ENCODE results near the gene MFRP. TPM values are rescaled to one million over a fixed set of nuclear protein-coding genes. Genes with fewer than 3 reads are reported as not detected.

MFRP gene
- total RNA-seq, 4 donors from 2014 or later = not detected

- Histone ChIP-seq H3K27ac (peak overlapping the region; percentile 79 to 95 (median 80)), H3K36me3 (no peaks in the 10 kb centered on the region), H3K4me3 (replicated peaks in 1 of 3) (peak overlapping the region in 2 of 3 donors; percentile 31 to 48), H3K27me3 (no peaks in the 10 kb centered on the region), H3K9me3 (no peaks in the 10 kb centered on the region), H3K4me1 (peaks cover 19 to 52% of the 10 kb centered on the region in 2 donors)
- intact Hi-C loops (cut with DNase I) = no loop called here
- peak; percentile 53 to 60 for DNase-seq
- WGBS, 2 donors = 3 to 8% methylated on average over 6 to 23 of the region's 86 CpGs
- TF ChIP-seq POLR2A (IDR thresholded peaks at IDR 0.05) = no peak
- TF ChIP-seq, protein P1, sequence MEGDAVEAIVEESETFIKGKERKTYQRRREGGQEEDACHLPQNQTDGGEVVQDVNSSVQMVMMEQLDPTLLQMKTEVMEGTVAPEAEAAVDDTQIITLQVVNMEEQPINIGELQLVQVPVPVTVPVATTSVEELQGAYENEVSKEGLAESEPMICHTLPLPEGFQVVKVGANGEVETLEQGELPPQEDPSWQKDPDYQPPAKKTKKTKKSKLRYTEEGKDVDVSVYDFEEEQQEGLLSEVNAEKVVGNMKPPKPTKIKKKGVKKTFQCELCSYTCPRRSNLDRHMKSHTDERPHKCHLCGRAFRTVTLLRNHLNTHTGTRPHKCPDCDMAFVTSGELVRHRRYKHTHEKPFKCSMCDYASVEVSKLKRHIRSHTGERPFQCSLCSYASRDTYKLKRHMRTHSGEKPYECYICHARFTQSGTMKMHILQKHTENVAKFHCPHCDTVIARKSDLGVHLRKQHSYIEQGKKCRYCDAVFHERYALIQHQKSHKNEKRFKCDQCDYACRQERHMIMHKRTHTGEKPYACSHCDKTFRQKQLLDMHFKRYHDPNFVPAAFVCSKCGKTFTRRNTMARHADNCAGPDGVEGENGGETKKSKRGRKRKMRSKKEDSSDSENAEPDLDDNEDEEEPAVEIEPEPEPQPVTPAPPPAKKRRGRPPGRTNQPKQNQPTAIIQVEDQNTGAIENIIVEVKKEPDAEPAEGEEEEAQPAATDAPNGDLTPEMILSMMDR (IDR thresholded peaks at IDR 0.05) = peak; percentile 27 to 82 (median 70)
Measured at GRCh38 chr11:119339589-119340334, 6.7 kb downstream of the MFRP start.

DNA sequence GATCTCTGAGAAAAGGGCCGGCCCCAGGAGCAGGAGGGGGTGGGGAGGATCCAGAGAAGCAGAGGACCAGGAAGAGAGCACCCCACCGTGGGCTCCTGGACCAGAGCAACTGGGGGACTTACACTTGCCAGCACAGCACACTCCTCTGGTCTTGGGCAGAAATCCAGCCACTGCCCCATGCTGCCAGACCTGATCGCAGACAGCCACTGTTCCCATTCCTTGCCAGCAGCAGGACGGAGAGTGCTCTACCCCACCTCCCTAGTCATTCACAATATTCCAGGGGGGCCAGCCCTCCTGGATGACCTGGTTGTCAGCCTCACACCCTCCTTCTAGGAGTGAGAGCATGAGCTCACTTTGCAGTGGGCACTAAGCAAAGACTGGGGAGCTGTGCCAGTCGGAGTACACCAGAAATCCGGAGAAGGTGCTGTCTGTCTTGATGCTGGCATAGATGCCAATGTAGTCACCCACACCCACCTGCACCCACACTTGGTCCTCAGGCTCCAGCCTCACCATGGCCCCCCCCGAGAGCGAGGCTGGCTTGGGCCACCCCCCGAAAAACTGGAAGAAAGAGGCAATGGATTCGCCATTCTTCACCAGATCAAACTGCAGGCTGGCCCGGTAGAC lies 7.4 kb downstream of the MFRP start:
- no peaks in the 10 kb centered on the region for H3K9me3 ChIP-seq
- no peaks in the 10 kb centered on the region for H3K27me3 ChIP-seq
- no peak for TF ChIP-seq POLR2A (IDR thresholded peaks at IDR 0.05)
- TF ChIP-seq, protein P1 (IDR thresholded peaks at IDR 0.05) = no peak
- no peak for DNase-seq
- 37 to 60% methylated on average over 5 to 11 of the region's 11 CpGs for WGBS, 2 donors
- intact Hi-C loops (cut with DNase I) = no loop called here
- H3K36me3 ChIP-seq = no peaks in the 10 kb centered on the region
- H3K4me1 ChIP-seq = peaks cover 19 to 52% of the 10 kb centered on the region in 2 donors
- H3K4me3 ChIP-seq (replicated peaks in 1 of 3) = peak overlapping the region in 1 of 3 donors; percentile 48
- peak overlapping the region in 2 of 3 donors; percentile 79 to 95 for H3K27ac ChIP-seq

GRCh38 chr11:119338318-119338890 lies 8.1 kb downstream of the MFRP start:
- no peaks in the 10 kb centered on the region for H3K9me3 ChIP-seq
- H3K27me3 ChIP-seq = no peaks in the 10 kb centered on the region
- H3K4me3 ChIP-seq (replicated peaks in 1 of 3) = peak overlapping the region in 1 of 3 donors; percentile 48
- intact Hi-C loops (cut with DNase I) = no loop called here
- H3K4me1 ChIP-seq = peaks cover 19 to 52% of the 10 kb centered on the region in 2 donors
- no peak for TF ChIP-seq POLR2A (IDR thresholded peaks at IDR 0.05)
- TF ChIP-seq, protein P1 (IDR thresholded peaks at IDR 0.05) = peak; percentile 31 to 84 (median 61)
- H3K36me3 ChIP-seq = no peaks in the 10 kb centered on the region
- 24 to 25% methylated on average over 16 to 17 of the region's 17 CpGs for WGBS, 2 donors
- DNase-seq = peak; percentile 57 to 58
- peak overlapping the region in 2 of 3 donors; percentile 13 to 17 for H3K27ac ChIP-seq

DNA sequence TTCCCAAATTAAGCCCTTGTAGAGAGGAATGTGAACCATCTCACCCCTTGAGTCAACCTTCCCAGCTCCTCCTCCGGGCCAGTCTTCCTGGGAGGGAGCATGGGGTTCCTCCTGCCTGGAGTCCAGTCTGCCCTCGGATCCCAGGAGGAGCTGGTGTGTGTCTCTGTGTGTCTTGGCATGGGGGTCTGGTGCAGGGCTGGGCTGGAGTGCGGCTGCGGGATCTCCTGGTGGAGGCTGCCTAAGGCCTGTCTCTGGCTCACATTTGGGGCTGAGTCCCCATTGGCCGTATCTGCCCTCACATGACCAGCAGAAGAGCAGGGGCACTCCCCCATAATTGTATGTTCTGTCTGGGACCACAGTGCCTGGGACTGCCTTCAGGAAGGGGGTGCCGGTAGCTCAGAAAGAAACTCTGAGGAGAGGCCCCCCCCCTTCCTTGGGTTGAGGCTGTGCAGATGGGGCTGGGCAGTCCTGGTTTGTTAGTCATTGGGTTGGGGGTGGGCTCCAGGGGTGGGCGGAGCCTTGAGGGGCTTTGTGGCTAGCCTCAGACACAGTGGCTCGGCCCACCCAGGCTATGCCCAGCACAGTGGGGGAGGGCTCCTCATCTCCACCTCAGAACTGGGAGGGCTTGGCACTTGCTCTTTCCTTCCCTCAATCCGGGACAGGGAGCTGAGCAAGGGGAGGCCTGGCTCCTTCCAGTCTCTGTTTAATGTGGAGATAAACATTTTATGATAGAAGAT lies 8.8 kb downstream of the MFRP start:
- WGBS, 2 donors = 44 to 66% methylated on average over 5 to 6 of the region's 9 CpGs
- Histone ChIP-seq H3K36me3 (no peaks in the 10 kb centered on the region), H3K4me1 (peaks cover 19 to 52% of the 10 kb centered on the region in 2 donors), H3K9me3 (no peaks in the 10 kb centered on the region), H3K4me3 (replicated peaks in 1 of 3) (no peak overlapping the region), H3K27me3 (no peaks in the 10 kb centered on the region), H3K27ac (no peak overlapping the region)
- intact Hi-C loops (cut with DNase I) = no loop called here
- DNase-seq = no peak
- TF ChIP-seq, protein P1 (IDR thresholded peaks at IDR 0.05) = no peak
- no peak for TF ChIP-seq POLR2A (IDR thresholded peaks at IDR 0.05)

Data from thyroid gland (tissue), 4 donors.